ENCODE results near the gene AUH.

The AUH gene

GRCh38 chr9:91338681-91339080, 23.0 kb downstream of the AUH start:
- no peak for DNase-seq (ENCODE audit: low read depth)

GRCh38 chr9:91336786-91337185, 24.9 kb downstream of the AUH start:
- no peak for DNase-seq (ENCODE audit: low read depth)

GRCh38 chr9:91334053-91334452, 27.7 kb downstream of the AUH start:
- peak; percentile 5 for DNase-seq (ENCODE audit: low read depth)

- no peak for DNase-seq (ENCODE audit: low read depth)
These were observed 28.2 kb downstream of the AUH start for GRCh38 chr9:91333551-91333950.

GRCh38 chr9:91332546-91333231, 29.0 kb downstream of the AUH start:
- DNase-seq (ENCODE audit: low read depth): no peak

GRCh38 chr9:91331849-91332248, 29.9 kb downstream of the AUH start:
- no peak for DNase-seq (ENCODE audit: low read depth)

GRCh38 chr9:91328186-91328585, 33.5 kb downstream of the AUH start:
- no peak for DNase-seq (ENCODE audit: low read depth)

GRCh38 chr9:91321691-91322090, 40.0 kb downstream of the AUH start:
- no peak for DNase-seq (ENCODE audit: low read depth)

- no peak for DNase-seq (ENCODE audit: low read depth)
These were observed 41.4 kb downstream of the AUH start for GRCh38 chr9:91320299-91320698.

GRCh38 chr9:91316093-91316492, 45.6 kb downstream of the AUH start:
- DNase-seq (ENCODE audit: low read depth): no peak

GRCh38 chr9:91315191-91315590, 46.5 kb downstream of the AUH start:
- no peak for DNase-seq (ENCODE audit: low read depth)

- no peak for DNase-seq (ENCODE audit: low read depth)
These were observed 48.9 kb downstream of the AUH start for GRCh38 chr9:91312717-91313325.

GRCh38 chr9:91310037-91310436, 51.7 kb downstream of the AUH start:
- no peak for DNase-seq (ENCODE audit: low read depth)

GRCh38 chr9:91308191-91308590, 53.5 kb downstream of the AUH start:
- DNase-seq (ENCODE audit: low read depth): no peak

- DNase-seq (ENCODE audit: low read depth): no peak
These were observed 54.4 kb downstream of the AUH start for GRCh38 chr9:91307279-91307678.

- no peak for DNase-seq (ENCODE audit: low read depth)
These were observed 55.5 kb downstream of the AUH start for GRCh38 chr9:91306296-91306630.

GRCh38 chr9:91305596-91306295, 56.0 kb downstream of the AUH start:
- DNase-seq (ENCODE audit: low read depth): no peak

GRCh38 chr9:91303741-91304415, 57.8 kb downstream of the AUH start:
- DNase-seq (ENCODE audit: low read depth): no peak

- DNase-seq (ENCODE audit: low read depth): peak; percentile 68
These were observed 58.9 kb downstream of the AUH start for GRCh38 chr9:91302831-91303230.

- no peak for DNase-seq (ENCODE audit: low read depth)
These were observed 60.6 kb downstream of the AUH start for GRCh38 chr9:91301161-91301560.

- DNase-seq (ENCODE audit: low read depth): no peak
These were observed 63.4 kb downstream of the AUH start for GRCh38 chr9:91298311-91298710.

GRCh38 chr9:91297306-91297705, 64.4 kb downstream of the AUH start:
- DNase-seq (ENCODE audit: low read depth): no peak

- no peak for DNase-seq (ENCODE audit: low read depth)
These were observed 65.4 kb downstream of the AUH start for GRCh38 chr9:91296354-91296753.
